Liver (tissue), 9 donors: ENCODE results near the gene CFAP77. TPM values are rescaled to one million over a fixed set of nuclear protein-coding genes. Genes with fewer than 3 reads are reported as not detected.

ENCODE experiments used
- DNase-seq: peaks from one replicate; pipeline ENCODE4 v3.0.0-alpha.2; 2017; ENCODE audit warnings: low spot score
- H3K27ac ChIP-seq, 2 donors: one replicate each; pipeline ENCODE4 v1.7.0; 2013; ENCODE audit warnings: inconsistent platforms in 2 of 2, low read length in 2 of 2, control low read depth in 1 of 2, low read depth in 1 of 2, mild to moderate bottlenecking in 1 of 2
- H3K27me3 ChIP-seq, 4 donors: one replicate each; pipeline versions ENCODE4 v1.6.1 to v1.7.0; 2013; ENCODE audit warnings: low read length in 3 of 4, inconsistent platforms in 1 of 4, mild to moderate bottlenecking in 1 of 4, moderate library complexity in 1 of 4; ENCODE audit not compliant: control insufficient read depth in 4 of 4, insufficient read depth in 4 of 4
- H3K36me3 ChIP-seq, 4 donors: one replicate each; pipeline versions ENCODE4 v1.6.1 to v1.7.0; 2013; ENCODE audit warnings: low read length in 3 of 4, mild to moderate bottlenecking in 3 of 4, low read depth in 1 of 4, moderate library complexity in 1 of 4; ENCODE audit not compliant: control insufficient read depth in 4 of 4, insufficient read depth in 3 of 4
- H3K4me1 ChIP-seq, 4 donors: one replicate each; pipeline versions ENCODE4 v1.6.1 to v1.7.0; 2013; ENCODE audit warnings: low read length in 3 of 4, mild to moderate bottlenecking in 3 of 4, moderate library complexity in 1 of 4; ENCODE audit not compliant: control insufficient read depth in 4 of 4, insufficient read depth in 4 of 4
- H3K4me3 ChIP-seq, 3 donors: one replicate each; pipeline versions ENCODE4 v1.6.1 to v1.7.0; 2013; ENCODE audit warnings: low read length in 3 of 3, control low read depth in 1 of 3, low read depth in 1 of 3, mild to moderate bottlenecking in 1 of 3
- H3K9ac ChIP-seq, 2 donors: one replicate each; pipeline ENCODE4 v1.7.0; 2013; ENCODE audit warnings: low read length in 2 of 2, mild to moderate bottlenecking in 2 of 2, moderate library complexity in 2 of 2, control low read depth in 1 of 2, low read depth in 1 of 2
- H3K9me3 ChIP-seq, 4 donors: one replicate each; pipeline versions ENCODE4 v1.6.1 to v1.7.0; 2013; ENCODE audit warnings: low read length in 3 of 4; ENCODE audit not compliant: control insufficient read depth in 4 of 4
- EGR1 ChIP-seq, 2 donors: IDR thresholded peaks; 2 replicates each; pipeline ENCODE4 v1.6.1; 2016 to 2018; ENCODE audit warnings: antibody characterized with exemption in 2 of 2, low read depth in 2 of 2
- FOXA1 ChIP-seq: IDR thresholded peaks from 2 replicates; pipeline ENCODE4 v1.6.1; 2016; ENCODE audit warnings: antibody characterized with exemption
- FOXA2 ChIP-seq: IDR thresholded peaks from 2 replicates; pipeline ENCODE4 v1.6.1; 2016; ENCODE audit warnings: antibody characterized with exemption
- HNF4A ChIP-seq, 2 donors: conservative IDR thresholded peaks; 2 replicates each; pipeline ENCODE4 v1.6.1; 2016; ENCODE audit warnings: antibody characterized with exemption in 2 of 2, mild to moderate bottlenecking in 2 of 2
- HNF4G ChIP-seq: IDR thresholded peaks from 2 replicates; pipeline ENCODE4 v1.6.1; 2016; ENCODE audit warnings: antibody characterized with exemption
- NR2F2 ChIP-seq: IDR thresholded peaks from 2 replicates; pipeline ENCODE4 v1.6.1; 2016; ENCODE audit warnings: antibody characterized with exemption
- RAD21 ChIP-seq, 2 donors: IDR thresholded peaks; 2 replicates each; pipeline ENCODE4 v1.6.1; 2016; ENCODE audit warnings: antibody characterized with exemption in 2 of 2, mild to moderate bottlenecking in 2 of 2
- REST ChIP-seq: IDR thresholded peaks from 2 replicates; pipeline ENCODE4 v1.6.1; 2016; ENCODE audit warnings: antibody characterized with exemption, mild to moderate bottlenecking
- RXRA ChIP-seq, 2 donors: IDR thresholded peaks; 2 replicates each; pipeline ENCODE4 v1.6.1; 2017 to 2018; ENCODE audit warnings: antibody characterized with exemption in 2 of 2, mild to moderate bottlenecking in 1 of 2
- SP1 ChIP-seq: IDR thresholded peaks from 2 replicates; pipeline ENCODE4 v1.6.1; 2018; ENCODE audit warnings: antibody characterized with exemption, mild to moderate bottlenecking
- TAF1 ChIP-seq: conservative IDR thresholded peaks from 2 replicates; pipeline ENCODE4 v1.6.1; 2016; ENCODE audit warnings: antibody characterized with exemption, mild to moderate bottlenecking
- ZBTB33 ChIP-seq: IDR thresholded peaks from 2 replicates; pipeline ENCODE4 v1.6.1; 2016; ENCODE audit warnings: antibody characterized with exemption
- WGBS: extraction: QIAGEN DNeasy Blood & Tissue Kit; methylation state at CpG from one replicate; pipeline ENCODE4 v1.1.7; 2013; 5-methylcytosine and 5-hydroxymethylcytosine counted together
- polyA plus RNA-seq, 2 donors: library from polyadenylated mRNA; stranded (reverse) in 1 of 2; unstranded in 1 of 2; fragments of 200-250 nt in 1 of 2; fragments of >200 nt in 1 of 2; fragmentation: Nextera tagmentation in 1 of 2; extraction: Ambion mirVana in 1 of 2; gene quantifications; one replicate each; pipeline versions ENCODE4 v1.2.1 to v1.2.3, GENCODE V29; 2013 to 2015
- total RNA-seq, 2 donors: library from RNA; depleted of rRNA; stranded (reverse); fragments of >200 nt; gene quantifications; one replicate each; pipeline ENCODE4 v1.2.3, GENCODE V29; 2014
- TF ChIP-seq, protein P1 (sequence below): fragments of 150-350 bp; IDR thresholded peaks from 2 replicates; pipeline ENCODE4 v1.5.1; 2017; ENCODE audit warnings: improper control_type of control experiment, low read depth, low read length; ENCODE audit not compliant: missing input control
- TF ChIP-seq, protein P2 (sequence below): IDR thresholded peaks from 2 replicates; pipeline ENCODE4 v1.6.1; 2016; ENCODE audit warnings: antibody characterized with exemption
- TF ChIP-seq, protein P3 (sequence below): IDR thresholded peaks from 2 replicates; pipeline ENCODE4 v1.6.1; 2016; ENCODE audit warnings: antibody characterized with exemption
- donor health status: healthy.
- donor health status: healthy.
- donor health status: healthy.
- donor health status: healthy.
- donor health status: healthy.

Gene CFAP77
- total and polyA plus RNA-seq, 4 donors = not detected

GRCh38 chr9:132370592-132370991 lies 39.4 kb upstream of the CFAP77 start:
- Histone ChIP-seq H3K36me3 (peaks cover 0 to 2% (median 0%) of the 10 kb centered on the region in 4 donors), H3K4me1 (peaks cover 0 to 4% (median 0%) of the 10 kb centered on the region in 4 donors)
- no peak for DNase-seq

More at GRCh38 chr9:132370592-132370991, 39.4 kb upstream of the CFAP77 start:
- no peak overlapping the region for H3K9ac ChIP-seq
- H3K27me3 ChIP-seq = no peaks in the 10 kb centered on the region
- WGBS = 91% methylated on average over 4 of the region's 4 CpGs
- H3K9me3 ChIP-seq = no peaks in the 10 kb centered on the region
- H3K4me3 ChIP-seq = no peak overlapping the region
- H3K27ac ChIP-seq = no peak overlapping the region
- TF ChIP-seq, protein P1, sequence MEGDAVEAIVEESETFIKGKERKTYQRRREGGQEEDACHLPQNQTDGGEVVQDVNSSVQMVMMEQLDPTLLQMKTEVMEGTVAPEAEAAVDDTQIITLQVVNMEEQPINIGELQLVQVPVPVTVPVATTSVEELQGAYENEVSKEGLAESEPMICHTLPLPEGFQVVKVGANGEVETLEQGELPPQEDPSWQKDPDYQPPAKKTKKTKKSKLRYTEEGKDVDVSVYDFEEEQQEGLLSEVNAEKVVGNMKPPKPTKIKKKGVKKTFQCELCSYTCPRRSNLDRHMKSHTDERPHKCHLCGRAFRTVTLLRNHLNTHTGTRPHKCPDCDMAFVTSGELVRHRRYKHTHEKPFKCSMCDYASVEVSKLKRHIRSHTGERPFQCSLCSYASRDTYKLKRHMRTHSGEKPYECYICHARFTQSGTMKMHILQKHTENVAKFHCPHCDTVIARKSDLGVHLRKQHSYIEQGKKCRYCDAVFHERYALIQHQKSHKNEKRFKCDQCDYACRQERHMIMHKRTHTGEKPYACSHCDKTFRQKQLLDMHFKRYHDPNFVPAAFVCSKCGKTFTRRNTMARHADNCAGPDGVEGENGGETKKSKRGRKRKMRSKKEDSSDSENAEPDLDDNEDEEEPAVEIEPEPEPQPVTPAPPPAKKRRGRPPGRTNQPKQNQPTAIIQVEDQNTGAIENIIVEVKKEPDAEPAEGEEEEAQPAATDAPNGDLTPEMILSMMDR = no peak
- TF ChIP-seq RAD21 (IDR thresholded peaks at IDR 0.05) (no peak), FOXA1 (no peak), HNF4G (no peak), TAF1 (no peak), HNF4A (conservative IDR thresholded peaks at IDR 0.05) (no peak), REST (no peak), RXRA (IDR thresholded peaks at IDR 0.05) (no peak), FOXA2 (no peak), NR2F2 (no peak), ZBTB33 (no peak), SP1 (no peak), EGR1 (IDR thresholded peaks at IDR 0.05; ENCODE audit: low read depth in 2 of 2) (no peak)
- TF ChIP-seq, protein P2, sequence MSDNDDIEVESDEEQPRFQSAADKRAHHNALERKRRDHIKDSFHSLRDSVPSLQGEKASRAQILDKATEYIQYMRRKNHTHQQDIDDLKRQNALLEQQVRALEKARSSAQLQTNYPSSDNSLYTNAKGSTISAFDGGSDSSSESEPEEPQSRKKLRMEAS = no peak
- TF ChIP-seq, protein P3, sequence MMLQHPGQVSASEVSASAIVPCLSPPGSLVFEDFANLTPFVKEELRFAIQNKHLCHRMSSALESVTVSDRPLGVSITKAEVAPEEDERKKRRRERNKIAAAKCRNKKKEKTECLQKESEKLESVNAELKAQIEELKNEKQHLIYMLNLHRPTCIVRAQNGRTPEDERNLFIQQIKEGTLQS = no peak
